Measurements from ENCODE around the gene TRPM2. TPM values are rescaled to one million over a fixed set of nuclear protein-coding genes. Genes with fewer than 3 reads are reported as not detected.

The TRPM2 gene
- total and polyA plus RNA-seq, 2 of the 4 experiments (the other 2 are of a cell fraction) = not detected

GRCh38 chr21:44459712-44460440, 106.5 kb downstream of the TRPM2 start:
- Histone ChIP-seq H2BK5ac (ENCODE audit: low read depth, low read length, poor library complexity, severe bottlenecking) (no peak overlapping the region), H3K56ac (ENCODE audit: extremely low read depth, insufficient read depth, low read length) (no peak overlapping the region), H3K18ac (ENCODE audit: low read depth, low read length) (no peak overlapping the region), H3K4me2 (ENCODE audit: low read depth, low read length) (no peak overlapping the region), H3K4me3 (ENCODE audit: insufficient read depth, low read depth, low read length) (no peak overlapping the region), H2AK5ac (ENCODE audit: low read depth, low read length) (no peak overlapping the region), H2AFZ (replicated peaks; ENCODE audit: low read length, poor library complexity) (no peak overlapping the region), H2BK15ac (ENCODE audit: low read depth, low read length) (no peak overlapping the region), H3K4me1 (ENCODE audit: control insufficient read depth, insufficient read depth, low read length) (no peaks in the 10 kb centered on the region), H3K23ac (ENCODE audit: low read depth, low read length) (no peak overlapping the region), H3K9me1 (ENCODE audit: insufficient read depth, low read length) (no peaks in the 10 kb centered on the region), H3K14ac (replicated peaks; ENCODE audit: low read depth, low read length) (no peak overlapping the region), H3K27me3 (ENCODE audit: control insufficient read depth, insufficient read depth, low read length) (no peaks in the 10 kb centered on the region; the same call in 1 of the 2 replicates), H3K9me3 (ENCODE audit: control insufficient read depth, insufficient read depth, low read length) (no peaks in the 10 kb centered on the region), H2BK120ac (ENCODE audit: low read depth, low read length) (no peak overlapping the region), H3K36me3 (ENCODE audit: control insufficient read depth, insufficient read depth, low read length) (no peaks in the 10 kb centered on the region), H3K4ac (ENCODE audit: low read depth, low read length) (no peak overlapping the region), H4K20me1 (ENCODE audit: insufficient read depth, low read length) (no peaks in the 10 kb centered on the region), H3K9ac (ENCODE audit: low read depth, low read length) (no peak overlapping the region), H4K8ac (ENCODE audit: low read depth in 2 of 2, low read length in 2 of 2) (no peak overlapping the region), H4K5ac (ENCODE audit: low read depth, low read length) (no peak overlapping the region), H4K91ac (ENCODE audit: insufficient read depth, low read depth, low read length) (no peak overlapping the region), H2AK9ac (replicated peaks; ENCODE audit: low read depth, low read length, poor library complexity) (no peak overlapping the region), H2BK20ac (ENCODE audit: low read depth, low read length) (no peak overlapping the region), H3K79me1 (ENCODE audit: low read depth in 1 of 2, low read length in 2 of 2) (no peaks in the 10 kb centered on the region), H3K27ac (ENCODE audit: insufficient read depth, low read length) (no peak overlapping the region)
- BruUV-seq (replicated peaks) = no TSS peak
- ChIA-PET CTCF (no interaction called here), POLR2A (ENCODE audit: unreplicated experiment) (no interaction called here)
- no peak for ATAC-seq (ENCODE audit: low read depth)
- no peak for TF ChIP-seq MAFK (IDR thresholded peaks at IDR 0.05; ENCODE audit: low read depth, low read length)
- TF ChIP-seq RFX5 (IDR thresholded peaks at IDR 0.05; ENCODE audit: low read depth, low read length) = no peak
- TF ChIP-seq MXI1 (IDR thresholded peaks at IDR 0.05; ENCODE audit: borderline replicate concordance, low read depth, low read length) = no peak
- no peak for TF ChIP-seq CHD1 (IDR thresholded peaks at IDR 0.05; ENCODE audit: low read depth, low read length)
- TF ChIP-seq, protein P1, sequence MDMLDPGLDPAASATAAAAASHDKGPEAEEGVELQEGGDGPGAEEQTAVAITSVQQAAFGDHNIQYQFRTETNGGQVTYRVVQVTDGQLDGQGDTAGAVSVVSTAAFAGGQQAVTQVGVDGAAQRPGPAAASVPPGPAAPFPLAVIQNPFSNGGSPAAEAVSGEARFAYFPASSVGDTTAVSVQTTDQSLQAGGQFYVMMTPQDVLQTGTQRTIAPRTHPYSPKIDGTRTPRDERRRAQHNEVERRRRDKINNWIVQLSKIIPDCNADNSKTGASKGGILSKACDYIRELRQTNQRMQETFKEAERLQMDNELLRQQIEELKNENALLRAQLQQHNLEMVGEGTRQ (IDR thresholded peaks at IDR 0.05; ENCODE audit: low read depth, low read length) = no peak
- TF ChIP-seq NFE2L2 (IDR thresholded peaks at IDR 0.05; ENCODE audit: low read depth, low read length) = no peak
- TF ChIP-seq, protein P2, sequence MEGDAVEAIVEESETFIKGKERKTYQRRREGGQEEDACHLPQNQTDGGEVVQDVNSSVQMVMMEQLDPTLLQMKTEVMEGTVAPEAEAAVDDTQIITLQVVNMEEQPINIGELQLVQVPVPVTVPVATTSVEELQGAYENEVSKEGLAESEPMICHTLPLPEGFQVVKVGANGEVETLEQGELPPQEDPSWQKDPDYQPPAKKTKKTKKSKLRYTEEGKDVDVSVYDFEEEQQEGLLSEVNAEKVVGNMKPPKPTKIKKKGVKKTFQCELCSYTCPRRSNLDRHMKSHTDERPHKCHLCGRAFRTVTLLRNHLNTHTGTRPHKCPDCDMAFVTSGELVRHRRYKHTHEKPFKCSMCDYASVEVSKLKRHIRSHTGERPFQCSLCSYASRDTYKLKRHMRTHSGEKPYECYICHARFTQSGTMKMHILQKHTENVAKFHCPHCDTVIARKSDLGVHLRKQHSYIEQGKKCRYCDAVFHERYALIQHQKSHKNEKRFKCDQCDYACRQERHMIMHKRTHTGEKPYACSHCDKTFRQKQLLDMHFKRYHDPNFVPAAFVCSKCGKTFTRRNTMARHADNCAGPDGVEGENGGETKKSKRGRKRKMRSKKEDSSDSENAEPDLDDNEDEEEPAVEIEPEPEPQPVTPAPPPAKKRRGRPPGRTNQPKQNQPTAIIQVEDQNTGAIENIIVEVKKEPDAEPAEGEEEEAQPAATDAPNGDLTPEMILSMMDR (conservative IDR thresholded peaks at IDR 0.05; ENCODE audit: low read depth, low read length) = no peak
- TF ChIP-seq MAZ (IDR thresholded peaks at IDR 0.05; ENCODE audit: borderline replicate concordance, low read depth, low read length) = no peak
- TF ChIP-seq BHLHE40 (IDR thresholded peaks at IDR 0.05; ENCODE audit: low read depth, low read length) = no peak
- TF ChIP-seq ELK1 (IDR thresholded peaks at IDR 0.05; ENCODE audit: borderline replicate concordance, low read depth, low read length) = no peak
- no peak for TF ChIP-seq CEBPB (IDR thresholded peaks at IDR 0.05; ENCODE audit: low read depth, low read length)
- TF ChIP-seq FOS (IDR thresholded peaks at IDR 0.05; ENCODE audit: low read depth, low read length) = no peak
- no peak for TF ChIP-seq RCOR1 (IDR thresholded peaks at IDR 0.05; ENCODE audit: insufficient replicate concordance, low read length)
- no peak for TF ChIP-seq RAD21 (IDR thresholded peaks at IDR 0.05; ENCODE audit: low read length)
- no peak for TF ChIP-seq SMC3 (IDR thresholded peaks at IDR 0.05; ENCODE audit: low read depth, low read length)
- TF ChIP-seq POLR2A (IDR thresholded peaks at IDR 0.05; ENCODE audit: low read depth, low read length) = no peak
- intact Hi-C loops (cut with micrococcal nuclease) = no loop called here
- dilution Hi-C loops (cut with HindIII; ENCODE audit: low sequenced_read_pairs, unreplicated experiment) = no loop called here
- DNase-seq = no peak
- in situ Hi-C loops (cut with MboI; ENCODE audit: low sequenced_read_pairs) = no loop called here
- WGBS, 2 experiments (ENCODE audit: extremely low coverage in 2 of 2, insufficient read length in 1 of 2) = 66% methylated on average over 6 of the region's 14 CpGs; no CpG with 5 or more reads in 1 of the 2 experiments

Data from IMR-90 (cell line).